GM18505 (cell line): Measurements from ENCODE around the gene RUSC2.
"Not testable (repeated sequence)": the region's sequence is repeated elsewhere in the genome, so short reads cannot be mapped to it uniquely, and the experiment has no call there.

Experiments used
- ATAC-seq: cut with Tn5 transposase; IDR thresholded peaks from one replicate; pipeline ENCODE4 v1.9.1; 2021; ENCODE audit not compliant: unreplicated experiment
- POLR2A ChIP-seq: IDR thresholded peaks from 4 replicates; pipeline ENCODE4 v1.6.1; 2011; ENCODE audit warnings: borderline replicate concordance; ENCODE audit not compliant: insufficient read depth, insufficient read length; ENCODE audit errors: extremely low read depth

RUSC2 gene

DNA sequence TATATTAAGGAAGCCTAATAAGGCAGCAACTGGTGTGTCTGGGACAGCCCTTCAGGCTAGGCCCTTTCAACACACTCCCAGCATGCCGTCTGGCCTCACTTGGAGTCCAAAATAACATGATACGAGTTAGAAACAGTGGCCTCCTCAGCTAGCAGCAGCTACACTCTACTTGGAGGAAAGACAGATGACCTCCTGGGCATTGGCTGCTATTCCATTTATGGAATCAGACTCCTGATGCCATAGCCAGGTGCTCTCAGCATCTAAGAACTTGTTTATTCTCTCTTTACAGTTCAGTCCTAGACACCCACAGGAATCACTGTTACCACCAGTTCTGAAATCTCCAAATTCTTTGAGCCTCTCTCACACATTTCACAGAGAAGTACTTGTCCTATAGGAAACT, 31.8 kb downstream of the RUSC2 start:
- TF ChIP-seq POLR2A = no peak
- no peak for ATAC-seq

DNA sequence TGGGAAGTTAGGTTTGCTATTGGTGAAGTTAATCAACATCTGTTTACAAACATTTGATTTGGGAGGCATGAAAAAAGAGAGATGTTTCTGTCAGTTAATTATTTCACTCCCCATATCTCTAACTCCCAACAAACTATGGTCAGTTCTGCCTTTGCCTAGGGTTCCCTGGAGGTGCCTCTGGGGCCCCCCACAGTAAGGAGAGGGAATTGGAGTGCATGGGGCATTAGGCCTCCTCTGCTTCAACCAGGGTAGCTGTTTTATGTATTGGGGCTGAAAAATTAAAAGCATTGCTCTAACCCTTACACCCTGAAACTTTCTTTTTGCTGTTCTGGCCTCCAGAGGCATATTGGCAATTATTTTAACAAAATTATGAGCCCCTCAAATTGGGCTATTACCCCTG, 32.3 kb downstream of the RUSC2 start:
- no peak for TF ChIP-seq POLR2A
- no peak for ATAC-seq

DNA sequence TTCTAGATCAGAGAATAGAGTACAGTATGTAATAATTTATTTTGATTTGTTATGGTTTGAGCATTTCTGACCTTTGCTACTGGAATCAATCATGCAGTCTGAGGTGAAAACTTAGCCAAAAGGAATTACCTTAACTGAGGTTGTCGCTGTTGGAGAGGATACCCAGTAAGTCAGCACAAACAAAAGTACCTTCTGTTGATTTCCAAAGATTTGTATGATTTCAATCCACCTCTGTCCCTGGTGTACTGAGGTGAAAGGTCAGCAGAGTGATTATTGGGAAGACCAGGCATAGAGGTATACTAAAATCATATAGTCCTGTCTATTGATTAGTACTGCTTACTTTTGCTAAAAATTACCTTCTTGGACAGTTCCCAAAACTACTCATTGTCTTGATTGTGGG, 32.8 kb downstream of the RUSC2 start:
- TF ChIP-seq POLR2A = no peak
- no peak for ATAC-seq

DNA sequence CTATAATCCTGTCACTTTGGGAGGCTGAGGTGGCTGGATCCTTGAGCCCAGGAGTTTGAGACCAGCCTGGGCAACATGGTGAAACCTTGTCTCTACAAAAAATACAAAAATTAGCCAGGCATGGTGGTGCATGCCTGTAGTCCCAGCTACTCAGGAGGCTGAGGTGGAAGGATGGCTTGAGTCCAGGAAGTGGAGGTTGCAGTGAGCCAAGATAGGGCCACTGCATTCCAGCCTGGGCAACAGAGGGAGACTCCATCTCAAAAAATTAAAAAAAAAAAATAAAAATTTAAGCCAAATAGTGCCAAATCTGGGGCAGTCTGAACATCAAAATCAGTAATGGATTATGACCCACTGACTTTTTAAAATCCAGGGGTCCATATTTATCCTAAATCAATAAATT, 33.6 kb downstream of the RUSC2 start:
- not testable (repeated sequence) for ATAC-seq

GRCh38 chr9:35526087-35526801, 36.3 kb downstream of the RUSC2 start:
- ATAC-seq = no peak
- TF ChIP-seq POLR2A = no peak

- no peak for ATAC-seq
- no peak for TF ChIP-seq POLR2A
These were observed 39.4 kb downstream of the RUSC2 start for GRCh38 chr9:35529161-35529823.

DNA sequence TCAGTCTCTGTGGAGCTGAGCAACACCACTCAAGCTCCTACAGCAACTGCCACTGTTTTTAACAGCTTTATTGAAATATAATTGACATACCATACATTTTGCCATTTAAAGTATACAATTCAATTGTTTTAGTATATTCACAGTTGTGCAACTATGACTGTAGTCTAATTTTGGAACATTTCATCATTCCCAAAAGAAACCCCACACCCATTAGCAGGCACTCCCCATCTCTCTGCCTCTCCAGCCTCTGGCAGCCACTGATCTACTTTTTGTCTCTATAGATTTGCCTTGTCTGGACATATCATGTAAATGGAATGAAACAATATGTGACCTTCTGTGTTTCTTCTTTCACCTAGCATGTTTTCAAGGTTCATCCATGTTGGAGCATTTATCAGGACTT, 43.5 kb downstream of the RUSC2 start:
- no peak for TF ChIP-seq POLR2A
- no peak for ATAC-seq

DNA sequence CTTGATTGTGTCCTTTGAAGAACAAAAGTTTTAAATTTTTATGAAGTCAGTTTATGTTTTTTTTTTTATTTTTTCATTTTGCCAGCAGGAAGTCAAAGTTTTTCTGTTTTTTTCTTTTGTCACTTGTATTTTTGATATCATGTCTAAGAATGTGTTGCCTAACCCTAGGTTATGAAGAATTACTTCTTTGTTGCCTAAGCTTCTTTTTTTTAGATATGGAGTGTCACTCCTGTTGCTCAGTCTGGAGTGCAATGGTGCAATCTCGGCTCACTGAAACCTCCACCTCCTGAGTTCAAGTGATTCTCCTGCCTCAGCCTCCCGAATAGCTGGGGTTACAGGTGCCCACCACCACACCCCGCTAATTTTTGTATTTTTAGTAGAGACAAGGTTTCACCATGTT, 45.0 kb downstream of the RUSC2 start:
- not testable (repeated sequence) for ATAC-seq

DNA sequence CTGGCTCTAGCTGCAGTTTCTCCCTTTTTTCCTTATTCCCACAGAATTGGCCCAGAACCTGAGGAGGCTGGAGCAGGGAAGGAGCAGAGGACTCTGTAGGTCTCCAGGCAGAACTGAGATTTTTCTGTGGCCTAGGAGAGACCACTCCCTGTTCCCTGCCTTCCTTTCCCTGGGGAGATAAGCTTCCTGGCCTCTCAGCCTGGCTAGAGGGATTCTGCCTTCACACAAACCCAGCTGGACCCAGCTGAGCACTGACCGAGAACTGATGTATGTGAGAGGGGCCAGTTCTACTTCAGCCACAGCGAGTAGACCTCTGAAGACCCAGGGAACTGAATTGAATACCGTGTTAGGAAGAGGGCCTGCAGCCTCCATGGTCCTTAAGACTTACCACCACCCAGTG, 48.0 kb downstream of the RUSC2 start:
- TF ChIP-seq POLR2A = no peak
- no peak for ATAC-seq

GRCh38 chr9:35538361-35539234, 48.7 kb downstream of the RUSC2 start:
- no peak for ATAC-seq
- no peak for TF ChIP-seq POLR2A
